Measurements from ENCODE around the gene SSRP1. TPM values are rescaled to one million over a fixed set of nuclear protein-coding genes. Genes with fewer than 3 reads are reported as not detected.

SSRP1 gene
- total RNA-seq, 1 donor from 2014 or later: 110 TPM

- no peaks in the 10 kb centered on the region for H3K36me3 Mint-ChIP-seq
- H3K27me3 Mint-ChIP-seq (ENCODE audit: low read depth): peaks cover 35% of the 10 kb centered on the region
- H3K27ac Mint-ChIP-seq: no peak overlapping the region
- H3K4me1 Mint-ChIP-seq: no peaks in the 10 kb centered on the region
- peaks cover 5% of the 10 kb centered on the region for H3K9me3 Mint-ChIP-seq
- H3K4me3 Mint-ChIP-seq: no peak overlapping the region
- DNase-seq (ENCODE audit: low spot score in 2 of 2, unreplicated experiment in 2 of 2): no peak
- no peak for TF ChIP-seq CTCF (IDR thresholded peaks at IDR 0.05; ENCODE audit: unreplicated experiment)
Measured at GRCh38 chr11:57376095-57377090, 40.7 kb upstream of the SSRP1 start.

GRCh38 chr11:57375490-57375889, 39.8 kb upstream of the SSRP1 start:
- no peaks in the 10 kb centered on the region for H3K36me3 Mint-ChIP-seq
- peaks cover 29% of the 10 kb centered on the region for H3K27me3 Mint-ChIP-seq (ENCODE audit: low read depth)
- no peak for DNase-seq (ENCODE audit: low spot score in 2 of 2, unreplicated experiment in 2 of 2)
- no peak overlapping the region for H3K27ac Mint-ChIP-seq
- no peak overlapping the region for H3K4me3 Mint-ChIP-seq
- TF ChIP-seq CTCF (IDR thresholded peaks at IDR 0.05; ENCODE audit: unreplicated experiment): no peak
- H3K9me3 Mint-ChIP-seq: peaks cover 5% of the 10 kb centered on the region
- no peaks in the 10 kb centered on the region for H3K4me1 Mint-ChIP-seq

GRCh38 chr11:57374966-57375365, 39.3 kb upstream of the SSRP1 start:
- no peak for TF ChIP-seq CTCF (IDR thresholded peaks at IDR 0.05; ENCODE audit: unreplicated experiment)
- H3K36me3 Mint-ChIP-seq: no peaks in the 10 kb centered on the region

GRCh38 chr11:57373146-57373545, 37.5 kb upstream of the SSRP1 start:
- no peak for TF ChIP-seq CTCF (IDR thresholded peaks at IDR 0.05; ENCODE audit: unreplicated experiment)
- peaks cover 5% of the 10 kb centered on the region for H3K9me3 Mint-ChIP-seq
- DNase-seq (ENCODE audit: low spot score in 2 of 2, unreplicated experiment in 2 of 2): no peak
- peaks cover 15% of the 10 kb centered on the region for H3K27me3 Mint-ChIP-seq (ENCODE audit: low read depth)
- no peak overlapping the region for H3K27ac Mint-ChIP-seq
- no peaks in the 10 kb centered on the region for H3K4me1 Mint-ChIP-seq
- H3K4me3 Mint-ChIP-seq: no peak overlapping the region
- no peaks in the 10 kb centered on the region for H3K36me3 Mint-ChIP-seq

More at GRCh38 chr11:57374966-57375365, 39.3 kb upstream of the SSRP1 start:
- Mint-ChIP-seq H3K9me3 (peaks cover 5% of the 10 kb centered on the region), H3K4me3 (no peak overlapping the region), H3K4me1 (no peaks in the 10 kb centered on the region), H3K27me3 (ENCODE audit: low read depth) (peaks cover 27% of the 10 kb centered on the region), H3K27ac (no peak overlapping the region)
- no peak for DNase-seq (ENCODE audit: low spot score in 2 of 2, unreplicated experiment in 2 of 2)

- Mint-ChIP-seq H3K27me3 (ENCODE audit: low read depth) (peaks cover 10% of the 10 kb centered on the region), H3K4me1 (no peaks in the 10 kb centered on the region), H3K9me3 (peaks cover 5% of the 10 kb centered on the region), H3K4me3 (no peak overlapping the region), H3K36me3 (no peaks in the 10 kb centered on the region), H3K27ac (no peak overlapping the region)
- DNase-seq (ENCODE audit: low spot score in 2 of 2, unreplicated experiment in 2 of 2): no peak
- TF ChIP-seq CTCF (IDR thresholded peaks at IDR 0.05; ENCODE audit: unreplicated experiment): no peak
Measured at GRCh38 chr11:57370941-57371340, 35.2 kb upstream of the SSRP1 start.
